ENCODE data around the gene PTCD3. TPM values are rescaled to one million over a fixed set of nuclear protein-coding genes. Genes with fewer than 3 reads are reported as not detected.

PTCD3 gene
- polyA plus RNA-seq, 1 experiment = 31.6 TPM

GRCh38 chr2:86107031-86107430, 996 bp downstream of the PTCD3 start:
- TF ChIP-seq CTCF (IDR thresholded peaks at IDR 0.05; ENCODE audit: insufficient read depth, low read depth, low read length) = no peak
- no peak for DNase-seq (ENCODE audit: low read depth)
- ChIA-PET POLR2A (no interaction called here), CTCF (interaction anchor here (1.2 kb wide), 1 partner anchor 7 kb away, joined by 3 read pairs; no protein-coding TSS in a partner anchor)
- H3K36me3 ChIP-seq (ENCODE audit: control insufficient read depth, insufficient read depth, low read length) = peaks cover 2% of the 10 kb centered on the region; the same call in 1 of the 2 replicates
- no peaks in the 10 kb centered on the region for H3K27me3 ChIP-seq (ENCODE audit: control insufficient read depth, insufficient read depth, low read length)
- peak overlapping the region; percentile 70 for H3K4me3 ChIP-seq (ENCODE audit: low read depth, low read length)

GRCh38 chr2:86118130-86118529, 12.1 kb downstream of the PTCD3 start:
- CTCF ChIA-PET = interaction anchor here (0.8 kb wide), 1 partner anchor 10 kb away, joined by 3 read pairs; no protein-coding TSS in a partner anchor
- POLR2A ChIA-PET = no interaction called here
- TF ChIP-seq CTCF (IDR thresholded peaks at IDR 0.05; ENCODE audit: insufficient read depth, low read depth, low read length) = no peak
- Histone ChIP-seq H3K36me3 (ENCODE audit: control insufficient read depth, insufficient read depth, low read length) (peaks cover 17% of the 10 kb centered on the region), H3K4me3 (ENCODE audit: low read depth, low read length) (no peak overlapping the region), H3K27me3 (ENCODE audit: control insufficient read depth, insufficient read depth, low read length) (no peaks in the 10 kb centered on the region)
- no peak for DNase-seq (ENCODE audit: low read depth)

GRCh38 chr2:86123328-86123925, 17.4 kb downstream of the PTCD3 start:
- TF ChIP-seq CTCF (IDR thresholded peaks at IDR 0.05; ENCODE audit: insufficient read depth, low read depth, low read length) = no peak
- H3K4me3 ChIP-seq (ENCODE audit: low read depth, low read length) = no peak overlapping the region
- no peak for DNase-seq (ENCODE audit: low read depth)
- ChIA-PET CTCF (interaction anchor here (0.6 kb wide), 1 partner anchor 296 kb away, joined by 4 read pairs; no protein-coding TSS in a partner anchor), POLR2A (no interaction called here)
- H3K36me3 ChIP-seq (ENCODE audit: control insufficient read depth, insufficient read depth, low read length) = peaks cover 30% of the 10 kb centered on the region
- H3K27me3 ChIP-seq (ENCODE audit: control insufficient read depth, insufficient read depth, low read length) = no peaks in the 10 kb centered on the region

- peaks cover 27% of the 10 kb centered on the region for H3K36me3 ChIP-seq (ENCODE audit: control insufficient read depth, insufficient read depth, low read length)
- H3K4me3 ChIP-seq (ENCODE audit: low read depth, low read length) = no peak overlapping the region
- TF ChIP-seq CTCF (IDR thresholded peaks at IDR 0.05; ENCODE audit: insufficient read depth, low read depth, low read length) = no peak
- ChIA-PET CTCF (no interaction called here), POLR2A (no interaction called here)
- H3K27me3 ChIP-seq (ENCODE audit: control insufficient read depth, insufficient read depth, low read length) = no peaks in the 10 kb centered on the region
- DNase-seq (ENCODE audit: low read depth) = no peak
These were observed 18.6 kb downstream of the PTCD3 start for GRCh38 chr2:86124683-86125082.

GRCh38 chr2:86134709-86135108, 28.7 kb downstream of the PTCD3 start:
- Histone ChIP-seq H3K27me3 (ENCODE audit: control insufficient read depth, insufficient read depth, low read length) (no peaks in the 10 kb centered on the region), H3K4me3 (ENCODE audit: low read depth, low read length) (no peak overlapping the region), H3K36me3 (ENCODE audit: control insufficient read depth, insufficient read depth, low read length) (peaks cover 22% of the 10 kb centered on the region)
- DNase-seq (ENCODE audit: low read depth) = no peak
- POLR2A ChIA-PET = no interaction called here
- TF ChIP-seq CTCF (IDR thresholded peaks at IDR 0.05; ENCODE audit: insufficient read depth, low read depth, low read length) = no peak
- CTCF ChIA-PET = no interaction called here

All from BJ (cell line).